ENCODE measurements around the gene MLN. TPM values are rescaled to one million over a fixed set of nuclear protein-coding genes. Genes with fewer than 3 reads are reported as not detected.
A peak's percentile ranks its signal among the peaks of the same experiment; 100 is the strongest.

The MLN gene
- total RNA-seq, 1 experiment from 2014 or later: not detected

- no peak for DNase-seq
- peaks cover 8% of the 10 kb centered on the region for H3K23me2 ChIP-seq (ENCODE audit: insufficient read length, low read depth, low read length, poor library complexity, severe bottlenecking)
- no peak overlapping the region for H2AFZ ChIP-seq (ENCODE audit: low read length)
- no peak overlapping the region for H2BK15ac ChIP-seq (ENCODE audit: low read depth, low read length)
- H2BK12ac ChIP-seq (ENCODE audit: insufficient read length, low read depth, low read length): no peak overlapping the region
- H3K27me3 ChIP-seq (ENCODE audit: insufficient read depth, low read length): no peaks in the 10 kb centered on the region
- H2BK5ac ChIP-seq (ENCODE audit: insufficient read length, low read length): no peak overlapping the region
- no peak overlapping the region for H3T11ph ChIP-seq (ENCODE audit: low read length)
- no peak overlapping the region for H2BK120ac ChIP-seq (ENCODE audit: low read depth, low read length, poor library complexity, severe bottlenecking)
- peaks cover 9% of the 10 kb centered on the region; the same call in 1 of the 2 replicates for H3K79me2 ChIP-seq (ENCODE audit: insufficient read depth, low read length)
- H3K4me1 ChIP-seq (ENCODE audit: insufficient read depth, low read length): peaks cover 27% of the 10 kb centered on the region; the same call in 1 of the 2 replicates
- Mint-ChIP-seq H3K36me3 (ENCODE audit: insufficient read depth in 1 of 3, low read depth in 3 of 3) (peaks cover 16 to 43% (median 40%) of the 10 kb centered on the region in 3 experiments; a peak in 6 of 7 replicates), H3K27me3 (ENCODE audit: low read depth) (no peaks in the 10 kb centered on the region), H3K27ac (no peak overlapping the region), H3K4me3 (peak overlapping the region; percentile 85 to 87; a peak in 4 of 5 replicates), H3K4me1 (peaks cover 74 to 76% of the 10 kb centered on the region in 2 experiments), H3K9me3 (no peaks in the 10 kb centered on the region)
- TF ChIP-seq CTCF (conservative IDR thresholded peaks at IDR 0.05): no peak
- H4K5ac ChIP-seq (ENCODE audit: insufficient read length, low read depth, low read length): no peak overlapping the region
- WGBS (ENCODE audit: extremely low coverage, insufficient read length, low lambda C conversion rate): no CpG with 5 or more reads among the region's 3 CpGs
- no peak overlapping the region for H3K18ac ChIP-seq (ENCODE audit: insufficient read length, low read depth, low read length)
- H3K14ac ChIP-seq (ENCODE audit: insufficient read depth, low read length): no peak overlapping the region
- H3K9ac ChIP-seq (ENCODE audit: extremely low read depth, insufficient read length, low read length): no peak overlapping the region
- no peak overlapping the region for H2BK20ac ChIP-seq (ENCODE audit: low read depth, low read length, poor library complexity, severe bottlenecking)
- H4K20me1 ChIP-seq (ENCODE audit: control insufficient read depth, insufficient read depth, insufficient read length): no peaks in the 10 kb centered on the region
- no peak overlapping the region for H4K8ac ChIP-seq (replicated peaks; ENCODE audit: insufficient read length, low read depth, low read length)
- no peak overlapping the region for H3K56ac ChIP-seq (ENCODE audit: insufficient read length, low read depth, low read length)
- H3K27ac ChIP-seq (ENCODE audit: insufficient read length, low read depth, low read length): no peak overlapping the region
- no peak overlapping the region for H3K23ac ChIP-seq (ENCODE audit: insufficient read length, low read depth, low read length)
- H3K9me3 ChIP-seq (ENCODE audit: control insufficient read depth, low read depth, low read length): no peaks in the 10 kb centered on the region
- no peak overlapping the region for H3K4me2 ChIP-seq (ENCODE audit: insufficient read depth, insufficient read length, low read length)
- peaks cover 3% of the 10 kb centered on the region for H3K79me1 ChIP-seq (ENCODE audit: insufficient read depth, low read depth, low read length, poor library complexity, severe bottlenecking)
- no peak overlapping the region for H2AK5ac ChIP-seq (ENCODE audit: insufficient read length, low read length)
- H3K4ac ChIP-seq (ENCODE audit: low read depth, low read length): no peak overlapping the region
- no peak overlapping the region for H4K91ac ChIP-seq (ENCODE audit: insufficient read length, low read depth, low read length)
These were observed 17.1 kb downstream of the MLN start for GRCh38 chr6:33786736-33787135.

Measured in H9 (cell line).